ENCODE measurements around the gene HDDC3.
A peak's percentile ranks its signal among the peaks of the same experiment; 100 is the strongest.
"Not testable (repeated sequence)": the region's sequence is repeated elsewhere in the genome, so short reads cannot be mapped to it uniquely, and the experiment has no call there.

Gene HDDC3

DNA sequence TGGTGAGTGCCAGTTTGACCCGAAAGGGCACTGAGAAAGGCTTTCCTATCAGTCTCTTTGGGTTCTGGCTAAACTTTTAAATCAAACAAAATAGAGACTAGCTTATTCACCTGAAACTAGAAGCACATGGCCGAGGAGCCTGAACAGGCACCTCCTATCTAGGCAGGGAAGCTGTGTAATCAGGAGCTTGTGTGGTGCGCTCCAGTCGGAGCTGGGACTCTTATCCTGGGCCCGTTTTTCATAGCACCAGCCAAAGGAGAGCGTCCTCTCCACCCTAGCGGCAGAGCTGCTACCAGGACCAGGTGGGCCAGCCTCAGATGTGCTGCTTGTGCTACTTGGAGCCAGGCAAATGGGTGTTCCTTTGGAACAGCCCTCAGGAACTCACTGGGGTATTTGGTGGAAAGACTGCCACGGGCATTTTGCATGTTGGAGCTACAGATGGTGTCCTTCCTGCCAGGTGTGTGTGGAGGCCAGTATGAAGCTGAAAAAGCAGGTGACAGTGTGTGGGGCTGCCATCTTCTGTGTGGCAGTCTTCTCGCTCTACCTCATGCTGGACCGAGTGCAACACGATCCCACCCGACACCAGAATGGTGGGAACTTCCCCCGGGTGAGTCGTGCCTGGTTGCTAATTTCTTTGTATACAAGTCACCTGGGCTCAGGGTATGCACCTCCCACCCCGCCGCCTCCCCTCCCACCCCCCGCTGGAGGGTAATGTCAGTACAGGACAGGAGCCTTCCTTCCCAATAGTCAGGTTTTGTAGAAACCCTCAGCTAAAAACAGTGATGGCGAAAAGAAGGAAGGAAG is 28.4 kb downstream of the HDDC3 start:
- H3K4me3 ChIP-seq (ENCODE audit: low read depth, low read length), result peak overlapping the region; percentile 69
- peak; percentile 33 for DNase-seq (ENCODE audit: low read depth)
- TF ChIP-seq, protein P1, sequence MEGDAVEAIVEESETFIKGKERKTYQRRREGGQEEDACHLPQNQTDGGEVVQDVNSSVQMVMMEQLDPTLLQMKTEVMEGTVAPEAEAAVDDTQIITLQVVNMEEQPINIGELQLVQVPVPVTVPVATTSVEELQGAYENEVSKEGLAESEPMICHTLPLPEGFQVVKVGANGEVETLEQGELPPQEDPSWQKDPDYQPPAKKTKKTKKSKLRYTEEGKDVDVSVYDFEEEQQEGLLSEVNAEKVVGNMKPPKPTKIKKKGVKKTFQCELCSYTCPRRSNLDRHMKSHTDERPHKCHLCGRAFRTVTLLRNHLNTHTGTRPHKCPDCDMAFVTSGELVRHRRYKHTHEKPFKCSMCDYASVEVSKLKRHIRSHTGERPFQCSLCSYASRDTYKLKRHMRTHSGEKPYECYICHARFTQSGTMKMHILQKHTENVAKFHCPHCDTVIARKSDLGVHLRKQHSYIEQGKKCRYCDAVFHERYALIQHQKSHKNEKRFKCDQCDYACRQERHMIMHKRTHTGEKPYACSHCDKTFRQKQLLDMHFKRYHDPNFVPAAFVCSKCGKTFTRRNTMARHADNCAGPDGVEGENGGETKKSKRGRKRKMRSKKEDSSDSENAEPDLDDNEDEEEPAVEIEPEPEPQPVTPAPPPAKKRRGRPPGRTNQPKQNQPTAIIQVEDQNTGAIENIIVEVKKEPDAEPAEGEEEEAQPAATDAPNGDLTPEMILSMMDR (IDR thresholded peaks at IDR 0.05; ENCODE audit: control insufficient read depth, extremely low read depth, insufficient read depth), result 0 out of 2 replicates have a peak, but pooled peaks have one; percentile 30

DNA sequence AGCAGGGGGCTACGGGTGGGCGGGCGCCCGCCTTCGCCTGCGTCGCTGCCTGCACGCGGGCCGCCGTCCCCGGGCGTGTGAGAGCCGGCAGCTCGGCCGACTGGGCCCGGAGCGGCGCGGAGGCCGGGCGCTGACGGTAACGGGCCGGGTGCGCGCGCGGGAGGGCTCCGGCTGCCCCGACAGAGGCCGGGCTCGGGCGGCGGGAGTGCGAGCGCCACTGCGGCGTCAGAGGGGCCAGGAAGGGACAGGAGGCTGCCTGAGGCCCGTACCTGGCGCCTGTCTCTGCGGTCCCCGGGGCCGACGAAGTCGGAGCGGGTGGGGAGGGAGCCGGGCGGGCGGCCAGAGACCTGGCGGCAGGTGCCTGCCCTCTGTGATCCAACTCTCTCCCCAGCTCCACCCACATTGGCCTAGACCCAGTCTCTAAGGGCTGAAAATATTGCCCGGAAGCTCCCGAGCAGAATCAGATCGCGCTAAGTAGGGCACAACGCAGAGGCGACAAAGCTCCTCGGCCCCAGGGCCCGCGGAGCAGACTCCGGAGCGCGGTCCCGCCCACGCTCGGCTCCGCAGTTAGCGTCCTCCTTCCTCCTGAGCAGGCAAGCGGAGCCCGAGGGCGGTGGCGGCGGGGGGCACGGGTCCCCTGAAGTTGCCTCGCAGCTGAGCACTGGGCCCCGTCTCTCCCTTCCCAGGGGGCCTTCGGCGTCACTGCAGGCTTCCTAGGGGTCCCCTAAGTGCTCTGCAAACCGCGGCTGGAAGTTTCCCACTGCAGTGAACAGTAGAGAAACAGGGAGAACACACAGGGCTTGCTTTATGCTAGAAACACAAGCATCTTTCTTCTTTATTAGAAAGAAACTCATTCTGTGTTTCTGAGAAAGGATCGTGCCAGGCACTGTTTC is 29.3 kb downstream of the HDDC3 start, which contains the start of gene MAN2A2:
Gene MAN2A2, plus strand, starts transcription at position 463 of the 893 bp plus-strand sequence. CDS start 906 bp downstream, outside the sequence.
- DNase-seq (ENCODE audit: low read depth), result peak; percentile 82
- TF ChIP-seq, protein P1 (IDR thresholded peaks at IDR 0.05; ENCODE audit: control insufficient read depth, extremely low read depth, insufficient read depth), result no peak
- H3K4me3 ChIP-seq (ENCODE audit: low read depth, low read length), result peak within 1 kb of the TSS; percentile 72

DNA sequence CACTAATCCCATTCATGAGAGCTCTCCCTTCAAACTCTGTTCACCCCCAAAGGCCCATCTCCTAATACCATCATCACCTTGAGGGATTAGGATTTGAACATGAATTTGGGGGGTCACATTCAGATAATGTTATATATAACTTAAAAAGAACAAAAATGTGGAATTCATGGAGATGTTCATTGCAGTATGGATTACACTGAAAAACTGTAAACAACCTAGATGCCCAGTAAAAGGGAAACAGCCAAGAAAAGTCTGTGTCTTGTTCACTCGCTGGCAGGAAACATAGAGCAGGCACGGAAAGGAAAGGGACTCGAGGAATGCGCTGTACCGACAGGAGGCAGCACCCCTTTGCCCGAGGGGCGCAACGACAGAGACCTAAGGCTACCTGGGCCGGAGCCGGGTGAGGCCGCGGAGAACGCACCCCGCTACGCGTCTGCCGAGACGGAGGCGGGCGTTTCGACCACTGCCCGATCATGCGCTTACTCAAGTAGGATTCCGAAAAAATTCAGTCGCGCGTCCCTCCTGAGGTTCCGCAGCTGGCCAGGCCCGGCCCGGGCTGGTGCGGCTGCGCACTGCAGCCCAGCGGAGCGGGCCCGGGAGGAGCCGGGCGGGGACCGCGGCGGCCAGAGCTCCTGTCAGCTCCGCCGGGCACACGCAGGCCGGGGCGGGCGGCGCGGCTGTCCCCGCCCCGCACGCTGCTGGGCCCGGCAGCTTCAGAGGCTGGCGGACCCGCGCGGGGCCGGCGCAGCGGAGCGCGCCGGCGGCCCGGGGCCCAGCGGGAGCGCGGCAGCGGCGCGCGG is 30.1 kb downstream of the HDDC3 start:
- peak overlapping the region; percentile 72 for H3K4me3 ChIP-seq (ENCODE audit: low read depth, low read length)
- TF ChIP-seq, protein P1 (IDR thresholded peaks at IDR 0.05; ENCODE audit: control insufficient read depth, extremely low read depth, insufficient read depth), result peak; percentile 74
- DNase-seq (ENCODE audit: low read depth), result peak; percentile 46

DNA sequence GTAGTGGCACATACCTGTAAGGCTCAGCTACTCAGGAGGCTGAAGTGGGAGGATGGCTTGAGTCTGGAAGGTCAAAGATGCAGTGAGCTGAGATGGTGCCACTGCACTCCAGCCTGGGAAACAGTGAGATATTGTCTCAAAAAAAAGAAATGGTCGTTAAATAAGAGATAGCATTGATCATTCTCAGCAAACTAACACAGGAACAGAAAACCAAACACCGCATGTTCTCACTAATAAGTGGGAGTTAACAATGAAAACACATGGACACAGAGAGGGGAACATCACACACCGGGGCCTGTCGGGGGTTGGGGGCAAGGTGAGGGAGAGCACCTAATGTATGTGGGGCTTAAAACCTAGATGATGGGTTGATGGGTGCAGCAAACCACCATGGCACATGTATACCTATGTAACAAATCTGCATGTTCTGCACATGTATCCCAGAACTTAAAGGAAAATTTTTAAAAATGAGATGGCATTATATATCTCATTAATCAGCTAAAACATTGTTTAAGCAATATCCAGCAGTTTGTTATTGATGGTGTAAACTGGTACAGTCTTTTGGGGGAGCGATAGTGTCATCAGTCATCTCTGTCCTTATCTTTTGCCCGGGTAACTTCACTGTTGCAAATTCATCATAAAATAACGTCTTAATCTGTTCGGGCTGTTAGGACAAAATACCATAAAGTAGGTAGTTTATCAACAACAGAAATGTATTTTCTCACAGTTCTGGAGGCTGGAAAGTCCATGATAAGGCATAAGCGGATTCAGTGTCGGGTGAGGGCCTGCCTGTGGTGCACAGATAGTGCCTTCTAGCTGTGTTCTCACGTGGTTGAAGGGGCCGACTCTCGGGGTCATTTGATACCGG is 30.9 kb downstream of the HDDC3 start:
- TF ChIP-seq, protein P1 (IDR thresholded peaks at IDR 0.05; ENCODE audit: control insufficient read depth, extremely low read depth, insufficient read depth), result no peak
- DNase-seq (ENCODE audit: low read depth), result no peak
- H3K4me3 ChIP-seq (ENCODE audit: low read depth, low read length), result peak overlapping the region; percentile 72

DNA sequence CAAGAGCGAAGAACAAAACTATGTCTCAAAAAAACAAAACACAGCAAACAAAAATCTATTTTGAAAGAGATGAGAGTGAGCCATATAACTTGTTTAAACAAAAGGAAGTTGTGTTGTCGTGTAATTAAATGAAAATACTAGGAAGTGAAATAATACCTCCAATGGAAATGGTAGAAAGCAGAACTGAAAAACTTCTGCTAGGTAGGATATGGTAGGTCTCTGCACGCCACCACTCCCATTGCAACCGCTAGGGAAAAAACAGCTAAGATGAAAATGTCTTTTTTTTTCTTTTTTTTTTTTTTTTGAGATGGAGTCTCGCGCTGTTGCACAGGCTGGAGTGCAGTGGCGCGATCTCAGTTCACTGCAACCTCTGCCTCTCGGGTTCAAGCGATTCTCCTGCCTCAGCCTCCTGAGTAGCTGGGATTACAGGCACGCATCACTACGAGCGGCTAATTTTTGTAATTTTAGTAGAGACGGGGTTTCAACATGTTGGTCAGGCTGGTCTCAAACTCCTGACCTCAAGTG is 35.2 kb downstream of the HDDC3 start:
- H3K4me3 ChIP-seq (ENCODE audit: low read depth, low read length); DNase-seq (ENCODE audit: low read depth): not testable (repeated sequence)

DNA sequence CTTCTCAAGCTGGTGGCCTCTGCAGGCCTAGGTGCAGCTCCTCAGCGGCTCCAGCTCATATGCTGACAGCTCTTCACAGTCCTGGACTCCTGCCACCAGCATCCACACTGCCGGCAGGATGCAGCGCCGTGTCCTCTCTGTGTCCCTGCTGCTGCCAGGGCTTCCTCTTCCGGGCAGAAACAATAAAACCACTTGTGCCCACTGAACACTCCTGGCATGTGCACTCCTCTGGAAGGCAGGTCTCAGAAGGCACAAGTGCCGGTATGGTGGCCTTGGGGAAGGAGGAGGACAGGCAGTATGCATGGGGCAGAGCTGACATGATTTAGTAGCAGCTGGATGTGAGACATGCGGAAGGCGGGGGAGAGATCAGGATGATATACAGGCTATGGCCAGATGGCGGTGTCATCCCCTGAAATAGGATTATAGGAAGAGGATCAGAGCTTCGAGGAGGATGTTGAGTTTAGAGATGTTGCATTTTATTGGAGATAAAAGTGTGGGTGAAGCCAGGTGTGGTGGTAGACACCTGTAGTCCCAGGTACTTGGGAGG is 36.7 kb downstream of the HDDC3 start:
- DNase-seq (ENCODE audit: low read depth), result no peak
- TF ChIP-seq, protein P1 (IDR thresholded peaks at IDR 0.05; ENCODE audit: control insufficient read depth, extremely low read depth, insufficient read depth), result no peak
- H3K4me3 ChIP-seq (ENCODE audit: low read depth, low read length), result no peak overlapping the region

Measured in LNCaP clone FGC (cell line).